HG03064 (cell line): ENCODE results near the gene UMODL1.

Experiments used
- ATAC-seq: cut with Tn5 transposase; IDR thresholded peaks from one replicate; pipeline ENCODE4 v1.9.1; 2021; ENCODE audit warnings: low read depth; ENCODE audit not compliant: unreplicated experiment

UMODL1 gene

DNA sequence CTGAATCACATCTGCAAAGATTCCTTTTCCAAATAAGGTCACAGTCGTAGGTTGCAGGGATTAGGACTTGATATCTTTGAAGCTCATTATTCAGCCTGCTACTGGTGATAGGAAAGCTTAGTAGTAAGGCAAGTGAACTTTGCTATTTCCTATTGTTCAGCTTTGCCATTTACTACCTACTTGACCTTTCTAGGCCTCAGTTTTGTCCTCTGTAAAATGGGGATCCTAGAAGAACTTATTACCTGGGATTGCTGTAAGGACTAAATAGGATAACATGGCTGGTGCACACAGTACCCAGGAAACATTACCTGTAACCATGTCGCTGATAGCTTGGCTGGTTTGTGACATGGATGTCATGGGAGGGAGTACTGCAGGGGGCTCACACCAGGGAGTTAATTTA, 24.5 kb downstream of the UMODL1 start:
- ATAC-seq: no peak

DNA sequence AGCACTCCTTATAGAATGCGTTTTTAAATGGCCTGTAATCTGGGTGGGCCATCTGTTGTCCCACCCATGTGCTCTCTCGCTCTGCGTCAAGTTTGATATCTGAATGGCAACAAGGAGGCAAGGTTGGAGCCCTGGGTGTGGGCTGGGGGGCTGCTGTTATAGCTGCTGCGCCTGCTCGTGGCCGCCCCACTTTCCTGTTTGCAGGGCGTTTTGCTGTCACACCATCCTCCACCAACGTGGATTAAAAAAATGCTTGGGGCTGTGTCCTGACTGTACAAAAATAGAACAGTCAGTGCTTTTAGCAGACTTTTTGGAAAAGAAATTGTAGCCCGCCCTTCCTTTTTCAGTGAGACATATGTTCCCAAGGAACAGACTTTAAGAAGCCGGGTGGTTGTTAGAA, 25.4 kb downstream of the UMODL1 start:
- no peak for ATAC-seq

DNA sequence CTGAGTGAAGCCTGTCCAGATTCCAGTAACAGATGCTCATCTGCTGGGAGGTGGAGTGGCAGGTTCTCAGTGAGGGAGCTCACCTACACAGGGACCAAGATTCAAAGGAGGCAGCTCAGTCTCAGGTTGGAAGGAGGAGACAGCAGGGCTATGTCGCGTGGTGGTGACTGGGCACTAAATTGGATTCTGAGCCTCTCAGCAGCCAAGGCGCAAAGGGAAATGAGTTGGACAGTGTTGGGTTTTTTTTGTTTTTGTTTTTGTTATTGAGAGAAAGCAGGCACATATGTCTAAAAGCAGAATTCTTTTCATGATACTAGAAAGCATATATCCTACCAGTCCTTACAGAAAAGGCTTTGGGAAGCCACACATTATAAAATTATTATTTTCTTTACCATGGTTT, 26.2 kb downstream of the UMODL1 start:
- ATAC-seq: no peak

DNA sequence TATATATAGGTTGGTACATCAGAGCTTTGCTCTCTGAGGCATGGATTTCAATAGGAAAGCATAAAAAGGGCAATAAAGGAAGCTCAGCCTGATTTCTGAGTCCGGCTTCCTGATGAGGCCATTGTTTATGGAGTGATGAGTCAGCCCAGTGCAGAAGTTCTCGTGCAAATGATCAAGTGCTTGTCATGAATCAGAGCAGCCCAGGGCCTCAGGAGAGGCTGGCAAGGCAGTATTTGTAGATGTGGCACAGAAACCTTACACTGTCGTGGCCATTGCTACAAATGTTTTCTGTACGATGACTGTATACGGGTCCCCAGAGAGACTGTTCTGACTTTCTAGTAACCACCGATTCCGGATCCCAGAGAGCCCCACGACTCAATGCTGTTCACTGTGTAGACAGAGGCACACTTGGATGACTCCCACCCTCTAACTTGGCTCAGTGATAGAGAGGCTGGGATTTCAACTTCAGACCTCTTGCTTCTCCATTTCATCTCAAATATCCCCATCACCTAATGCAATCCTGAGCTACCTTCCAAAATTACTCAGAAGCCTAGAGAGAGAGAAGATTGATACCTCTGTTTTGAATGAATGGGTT, 26.8 kb downstream of the UMODL1 start:
- no peak for ATAC-seq

DNA sequence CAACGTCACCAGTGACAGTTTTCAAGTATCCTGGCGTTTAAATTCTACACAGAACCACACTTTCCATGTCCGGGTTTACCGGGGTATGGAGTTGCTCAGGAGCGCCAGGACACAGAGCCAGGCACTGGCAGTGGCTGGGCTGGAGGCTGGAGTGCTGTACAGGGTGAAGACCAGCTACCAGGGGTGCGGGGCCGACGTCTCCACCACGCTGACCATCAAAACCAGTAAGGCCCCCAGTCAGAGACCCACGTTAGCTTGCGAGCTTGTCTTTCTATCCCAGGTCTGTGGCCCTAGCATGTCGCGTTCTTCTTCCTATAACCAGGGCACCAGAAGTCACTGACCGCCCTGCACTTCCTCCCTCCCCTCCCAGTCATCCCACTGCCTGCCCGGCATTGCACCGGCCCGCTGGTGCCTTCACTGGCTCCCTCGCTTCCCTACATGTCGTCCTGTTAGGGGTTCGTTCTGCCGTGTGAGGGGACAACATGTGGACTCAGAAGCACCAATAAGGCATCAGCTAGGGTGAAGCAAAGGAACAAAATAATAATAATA, 27.9 kb downstream of the UMODL1 start:
- ATAC-seq: no peak

DNA sequence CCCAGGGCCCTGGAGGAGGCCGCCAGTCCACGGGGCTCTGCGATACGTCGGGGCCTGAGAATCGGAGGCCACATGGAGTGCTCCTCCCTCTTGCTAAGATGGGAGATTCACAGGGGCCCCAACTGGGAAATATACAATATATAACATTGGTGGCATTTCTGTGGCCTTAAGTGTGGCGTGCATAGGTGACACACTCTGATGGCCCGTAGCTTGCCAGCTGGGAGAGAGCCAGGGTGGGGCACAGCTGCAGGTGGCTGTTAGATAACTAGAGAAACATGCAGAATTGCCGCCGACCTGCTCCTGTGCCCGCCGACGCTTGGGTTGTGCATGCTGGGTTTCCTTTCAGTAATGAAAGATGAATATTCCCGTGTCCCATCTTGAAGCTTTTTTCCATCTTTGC, 30.1 kb downstream of the UMODL1 start:
- ATAC-seq: no peak

DNA sequence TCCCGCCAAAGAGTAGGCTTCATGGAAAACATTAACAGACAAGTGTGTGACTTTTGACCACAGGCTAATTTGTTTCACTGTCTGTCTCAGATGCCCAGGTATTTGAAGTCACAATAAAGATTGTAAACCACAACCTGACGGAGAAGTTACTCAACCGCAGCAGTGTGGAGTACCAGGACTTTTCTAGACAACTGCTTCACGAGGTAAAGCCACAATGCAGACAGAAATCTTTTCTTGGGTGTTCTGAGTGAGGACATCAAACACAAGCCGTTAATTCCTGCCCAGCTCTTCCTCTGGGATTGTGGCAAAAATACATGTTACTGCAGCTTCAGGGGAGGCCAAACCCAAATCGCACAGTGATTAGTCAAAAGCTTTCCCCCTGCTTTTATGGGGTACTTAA, 31.0 kb downstream of the UMODL1 start:
- no peak for ATAC-seq

DNA sequence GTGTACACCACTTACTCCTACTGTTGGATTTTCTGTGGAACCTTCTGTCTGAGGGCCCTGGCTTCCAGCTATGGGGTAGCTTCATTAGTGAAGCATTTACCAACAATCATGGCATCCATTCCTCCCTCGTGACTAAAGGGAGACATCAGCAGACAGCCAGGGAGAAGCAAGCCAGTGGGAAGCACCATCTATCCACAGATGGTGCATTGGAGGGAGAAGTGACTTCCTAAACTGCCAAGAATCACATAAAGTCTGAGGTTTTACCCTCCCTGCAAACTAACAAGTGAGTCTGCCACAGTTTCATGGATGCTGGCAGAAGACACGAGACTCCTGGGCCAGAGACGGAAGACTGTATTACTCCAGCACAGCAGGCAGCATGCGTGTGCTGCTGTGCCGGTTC, 31.4 kb downstream of the UMODL1 start:
- no peak for ATAC-seq

DNA sequence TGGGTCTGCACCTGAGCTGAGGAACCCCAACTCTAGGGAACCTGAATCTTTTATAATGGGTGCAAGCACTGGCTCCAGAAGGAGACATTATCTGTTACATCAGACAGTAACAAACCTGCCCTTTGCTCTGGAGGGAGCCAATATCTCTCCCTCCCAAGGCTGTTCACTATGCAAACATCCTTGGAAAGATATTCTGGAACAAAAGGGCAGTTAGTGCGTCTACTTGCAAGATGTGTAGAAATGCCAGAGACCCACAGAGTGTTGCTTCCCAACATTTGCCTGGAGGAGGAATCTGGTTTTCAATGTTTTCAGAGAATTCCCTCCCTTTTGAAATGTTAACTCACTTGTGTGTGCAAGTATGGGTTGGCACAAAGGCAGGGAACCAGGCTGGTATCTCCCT, 31.9 kb downstream of the UMODL1 start:
- no peak for ATAC-seq

DNA sequence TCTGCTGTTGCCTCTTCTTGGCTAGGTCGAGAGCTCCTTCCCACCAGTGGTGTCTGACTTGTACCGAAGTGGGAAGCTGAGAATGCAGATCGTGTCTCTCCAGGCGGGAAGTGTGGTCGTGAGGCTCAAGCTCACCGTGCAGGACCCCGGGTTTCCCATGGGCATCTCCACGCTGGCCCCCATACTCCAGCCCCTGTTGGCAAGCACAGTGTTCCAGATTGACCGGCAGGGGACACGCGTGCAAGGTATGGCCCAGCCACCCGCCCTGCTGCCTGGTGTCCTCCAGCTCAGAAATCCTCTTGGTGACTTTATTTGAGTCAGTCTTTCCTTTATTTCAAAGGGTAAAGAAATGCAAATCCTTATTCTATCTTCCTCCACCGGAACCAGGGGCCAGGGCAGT, 32.7 kb downstream of the UMODL1 start:
- ATAC-seq: no peak

DNA sequence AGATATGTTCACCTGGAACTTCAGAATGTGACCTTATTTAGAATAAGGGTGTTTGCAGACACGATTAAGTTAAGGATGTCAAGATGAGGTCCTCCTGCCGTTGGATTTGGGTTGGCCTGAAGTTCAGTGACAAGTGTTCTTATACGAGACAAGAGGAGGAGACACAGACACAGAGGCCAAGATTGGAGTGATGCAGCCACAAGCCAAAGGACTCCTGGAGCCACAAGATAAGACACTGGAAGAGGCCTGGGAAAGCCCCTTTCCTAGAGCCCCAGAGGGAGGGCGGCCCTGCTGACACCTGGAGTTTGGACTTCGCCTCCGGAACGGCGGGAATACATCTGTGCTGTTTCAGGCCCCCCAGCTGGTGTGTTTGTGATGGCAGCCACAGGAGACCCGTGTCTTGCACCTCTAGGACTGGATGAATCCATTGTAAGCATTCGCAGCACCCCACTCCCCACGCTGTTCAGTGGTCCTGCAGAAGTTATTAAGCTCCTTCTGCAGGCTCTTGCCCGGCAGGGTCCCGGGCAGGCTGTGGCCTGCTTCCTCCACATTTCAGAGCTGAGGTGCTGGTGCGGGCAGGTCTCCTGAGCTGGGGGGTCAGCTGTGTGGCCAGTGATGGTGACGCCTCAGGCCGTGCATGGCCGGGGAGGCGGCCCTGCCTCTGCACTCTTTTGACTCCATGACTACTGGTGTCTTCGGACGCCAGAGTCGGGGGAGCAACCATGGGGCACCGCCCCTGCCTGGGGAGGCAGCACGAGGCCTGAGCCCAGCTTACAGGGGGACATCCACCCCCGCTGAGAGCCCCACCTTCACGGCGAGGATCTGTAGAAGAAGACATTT, 34.6 kb downstream of the UMODL1 start:
- no peak for ATAC-seq

DNA sequence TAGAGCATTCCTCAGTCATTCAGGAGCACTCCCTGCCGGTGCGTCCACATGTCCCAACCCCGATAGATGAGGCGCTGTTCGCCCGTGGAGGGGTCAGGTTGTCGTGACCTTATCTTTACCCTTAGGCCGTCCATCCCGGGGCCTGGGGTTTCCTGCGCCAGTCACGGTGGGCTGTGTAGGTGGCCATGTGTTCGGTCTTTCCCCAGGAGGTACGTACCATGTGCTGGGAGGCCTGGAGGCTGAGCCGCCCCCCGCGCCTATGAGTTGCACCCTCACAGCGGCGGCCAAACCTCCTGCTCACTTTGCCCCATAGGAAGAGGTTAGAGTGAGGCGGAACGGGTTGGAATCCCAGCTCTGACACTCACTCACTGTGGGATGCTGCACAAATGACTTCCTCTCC, 35.3 kb downstream of the UMODL1 start:
- no peak for ATAC-seq

DNA sequence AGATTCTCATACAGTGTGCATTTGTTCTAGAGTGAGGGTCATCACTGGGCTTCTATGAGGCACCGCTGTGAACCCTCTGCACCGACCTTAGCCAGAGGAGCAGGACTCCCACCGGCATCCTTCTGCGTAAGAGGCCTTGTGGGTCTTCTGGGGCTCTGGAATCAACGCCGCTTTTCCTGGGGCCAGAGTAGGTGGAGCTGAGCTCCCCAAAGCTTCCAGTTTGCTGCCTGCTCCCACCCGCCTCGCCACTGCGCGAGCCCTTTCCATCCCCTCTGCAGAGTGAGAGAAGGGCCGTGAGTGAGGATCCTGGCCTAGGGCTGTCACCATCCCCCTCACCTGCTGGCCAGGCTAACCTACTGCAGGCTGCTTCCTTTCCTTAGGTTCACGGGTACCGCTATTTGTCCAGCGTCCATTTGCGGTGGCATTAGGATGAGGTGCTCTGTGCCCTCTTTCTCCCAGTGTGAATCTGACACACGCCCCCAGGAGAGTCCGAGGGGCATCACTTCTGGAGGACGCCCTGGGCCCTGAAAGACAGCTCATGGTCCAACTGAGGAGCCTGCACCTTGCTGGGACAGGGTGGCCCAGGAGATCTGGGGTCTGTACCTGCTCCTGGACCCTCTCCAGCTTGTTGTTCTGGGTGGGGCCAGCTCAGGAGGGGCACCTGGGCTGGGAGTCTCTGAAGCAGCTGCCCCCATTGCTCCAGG, 36.2 kb downstream of the UMODL1 start:
- no peak for ATAC-seq

DNA sequence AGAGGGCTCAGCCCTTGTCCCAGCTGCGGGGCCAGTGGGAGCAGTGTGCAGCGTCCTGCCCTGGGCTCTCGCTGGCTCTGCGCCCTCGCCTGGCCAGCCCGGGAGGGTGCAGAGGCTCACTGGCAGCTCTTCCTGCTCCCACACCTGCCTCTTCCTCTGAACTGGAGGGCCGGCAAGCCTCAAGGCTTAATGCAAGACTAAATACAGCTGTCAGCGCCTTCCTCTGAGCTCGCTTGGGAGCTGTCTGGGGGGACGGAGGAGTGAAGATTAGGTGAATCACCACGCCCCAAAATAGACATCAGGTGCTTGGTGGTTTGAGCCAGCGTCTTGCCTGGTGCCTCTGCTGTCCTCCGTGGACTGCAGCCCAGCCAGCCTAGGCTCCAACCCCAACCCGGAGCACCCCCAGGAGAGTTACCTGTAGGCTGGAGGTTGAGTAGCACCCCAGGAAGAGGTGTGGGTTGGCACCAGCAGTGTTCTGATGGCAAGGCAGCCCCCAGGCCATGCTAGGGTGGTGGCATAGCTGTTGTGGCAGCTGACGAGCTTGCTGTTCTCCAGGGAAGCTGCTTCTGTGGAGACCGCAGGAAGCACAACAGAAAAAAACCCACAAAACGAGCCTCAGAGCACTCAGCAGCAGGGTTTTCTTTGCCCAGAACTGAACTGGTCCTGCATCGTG, 36.9 kb downstream of the UMODL1 start:
- peak; percentile 69 for ATAC-seq

DNA sequence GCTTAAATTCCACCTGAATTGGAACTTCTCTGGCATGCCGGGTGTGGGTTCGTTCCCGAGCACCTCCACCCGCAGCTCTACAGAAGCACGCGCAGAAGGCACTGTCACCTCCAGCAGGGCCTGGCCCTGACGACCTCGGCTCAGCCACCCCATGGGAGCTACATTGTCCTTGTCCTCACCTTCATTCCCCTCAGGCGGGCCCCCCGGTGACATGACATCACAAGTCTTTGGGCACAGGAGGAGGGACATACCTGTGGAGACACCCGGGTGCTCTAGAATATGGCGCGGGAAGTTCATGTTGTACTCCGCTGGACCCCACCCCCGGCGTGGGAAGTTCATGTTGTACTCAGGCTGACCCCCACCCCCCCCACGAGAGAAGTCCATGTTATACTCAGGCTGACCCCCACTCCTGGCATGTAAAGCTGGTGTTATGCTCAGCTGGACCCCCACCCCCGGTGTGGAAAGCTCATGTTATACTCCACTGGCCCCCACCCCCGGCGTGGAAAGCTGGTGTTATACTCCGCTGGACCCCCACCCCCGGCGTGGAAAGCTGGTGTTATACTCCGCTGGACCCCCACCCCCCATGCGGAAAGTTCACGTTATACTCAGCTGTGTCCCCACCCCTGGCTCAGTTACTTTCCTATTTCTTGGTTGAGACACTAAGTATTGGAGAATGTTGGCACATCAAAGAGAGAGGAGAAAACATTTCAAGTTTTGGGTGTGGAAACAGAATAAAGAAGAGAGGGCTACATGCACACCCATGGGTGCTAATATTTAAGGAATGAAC, 37.6 kb downstream of the UMODL1 start:
- no peak for ATAC-seq

DNA sequence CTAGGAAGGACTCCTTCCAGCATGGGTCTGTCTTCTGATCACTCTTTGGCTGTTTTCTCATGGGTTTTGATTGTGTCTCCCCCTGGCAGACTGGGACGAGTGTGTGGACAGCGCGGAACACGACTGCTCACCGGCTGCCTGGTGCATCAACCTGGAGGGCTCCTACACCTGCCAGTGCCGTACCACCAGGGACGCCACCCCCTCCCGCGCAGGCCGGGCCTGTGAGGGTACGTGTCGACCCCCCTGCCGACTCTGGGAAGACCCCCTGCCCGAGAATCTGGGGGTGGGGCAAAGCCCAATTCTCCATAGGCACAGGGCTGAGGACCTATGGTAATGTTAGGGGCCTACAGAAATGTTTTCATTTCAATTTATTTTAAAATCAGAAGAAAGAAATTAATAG, 38.4 kb downstream of the UMODL1 start:
- ATAC-seq: no peak

DNA sequence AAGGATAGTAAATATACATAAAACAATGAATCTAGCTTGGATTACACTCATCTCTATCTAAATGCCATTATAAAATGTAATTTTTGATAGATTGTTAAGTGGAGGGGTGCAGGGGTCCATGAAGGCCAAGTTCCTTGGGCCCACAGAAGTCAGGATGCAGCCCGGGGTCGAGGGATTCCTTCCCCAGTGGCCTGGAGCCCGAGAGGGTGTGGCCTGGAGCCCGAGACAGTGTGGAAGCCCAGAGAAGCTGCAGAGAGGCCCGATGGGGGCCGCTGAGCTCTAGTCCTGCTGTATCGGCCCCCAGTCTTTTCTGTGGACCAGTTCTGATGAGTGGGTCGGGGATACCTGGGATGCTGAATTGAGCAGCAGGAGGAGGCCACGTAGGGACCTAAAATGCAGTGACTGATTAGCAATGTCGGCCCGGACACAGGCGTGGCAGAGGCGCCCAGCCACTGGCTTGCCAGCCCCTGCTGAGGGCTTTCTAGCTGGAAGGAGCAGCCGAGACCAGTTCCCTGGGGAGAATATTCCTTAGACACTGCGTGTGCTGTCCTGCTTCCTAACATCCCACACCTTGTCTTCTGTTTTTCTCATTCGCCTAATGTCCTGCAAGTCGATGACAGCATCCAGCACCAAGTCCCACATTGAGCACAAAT, 38.9 kb downstream of the UMODL1 start:
- no peak for ATAC-seq

DNA sequence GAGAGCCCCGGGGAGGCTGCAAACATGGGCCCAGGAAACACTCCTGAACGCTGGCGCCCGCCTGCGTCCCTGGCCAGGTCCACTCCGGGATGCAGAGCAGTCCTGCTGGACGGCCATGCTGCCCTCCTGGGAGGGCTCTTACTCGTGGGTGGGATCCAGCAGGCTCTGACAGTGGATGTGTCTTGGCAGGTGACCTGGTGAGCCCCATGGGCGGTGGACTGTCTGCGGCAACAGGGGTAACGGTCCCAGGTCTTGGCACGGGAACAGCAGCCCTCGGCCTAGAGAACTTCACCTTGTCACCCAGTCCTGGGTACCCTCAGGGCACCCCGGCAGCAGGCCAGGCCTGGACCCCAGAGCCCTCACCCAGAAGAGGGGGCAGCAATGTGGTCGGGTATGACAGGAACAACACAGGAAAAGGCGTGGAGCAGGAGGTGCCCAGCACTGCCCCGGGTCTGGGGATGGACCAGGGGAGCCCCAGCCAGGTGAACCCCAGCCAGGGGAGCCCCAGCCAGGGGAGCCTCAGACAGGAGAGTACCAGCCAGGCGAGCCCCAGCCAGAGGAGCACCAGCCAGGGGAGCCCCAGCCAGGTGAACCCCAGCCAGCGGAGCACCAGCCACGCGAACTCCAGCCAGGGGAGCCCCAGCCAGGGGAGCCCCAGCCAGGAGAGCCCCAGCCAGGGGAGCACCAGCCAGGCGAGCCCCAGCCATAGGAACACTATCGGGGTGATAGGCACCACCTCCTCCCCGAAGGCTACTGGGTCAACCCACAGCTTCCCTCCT, 39.8 kb downstream of the UMODL1 start:
- no peak for ATAC-seq

DNA sequence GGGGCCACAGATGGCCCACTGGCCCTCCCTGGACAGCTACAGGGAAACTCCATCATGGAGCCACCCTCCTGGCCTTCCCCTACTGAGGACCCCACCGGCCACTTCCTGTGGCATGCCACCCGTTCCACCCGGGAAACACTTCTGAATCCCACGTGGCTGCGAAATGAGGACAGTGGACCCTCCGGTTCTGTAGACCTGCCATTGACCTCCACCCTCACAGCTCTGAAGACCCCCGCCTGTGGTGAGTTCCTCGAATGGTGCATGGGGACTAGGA, 40.3 kb downstream of the UMODL1 start:
- ATAC-seq: no peak
